ENCODE results near the gene TCERG1L.

The TCERG1L gene

GRCh38 chr10:131274133-131274880, 37.2 kb downstream of the TCERG1L start:
- H3K4me3 ChIP-seq (ENCODE audit: low read depth, low read length): no peak overlapping the region
- in situ Hi-C loops (cut with HindIII; ENCODE audit: low sequenced_read_pairs): no loop called here
- no peak for TF ChIP-seq CTCF (IDR thresholded peaks at IDR 0.05; ENCODE audit: low read depth, low read length)
- DNase-seq (ENCODE audit: low read depth, low spot score): no peak

- no peak for DNase-seq (ENCODE audit: low read depth, low spot score)
- in situ Hi-C loops (cut with HindIII; ENCODE audit: low sequenced_read_pairs): no loop called here
Measured at GRCh38 chr10:131273476-131273875, 38.0 kb downstream of the TCERG1L start.

GRCh38 chr10:131272897-131273451, 38.5 kb downstream of the TCERG1L start:
- no peak for TF ChIP-seq CTCF (IDR thresholded peaks at IDR 0.05; ENCODE audit: low read depth, low read length)
- DNase-seq (ENCODE audit: low read depth, low spot score): no peak
- no peak overlapping the region for H3K4me3 ChIP-seq (ENCODE audit: low read depth, low read length)
- in situ Hi-C loops (cut with HindIII; ENCODE audit: low sequenced_read_pairs): no loop called here

More at GRCh38 chr10:131273476-131273875, 38.0 kb downstream of the TCERG1L start:
- H3K4me3 ChIP-seq (ENCODE audit: low read depth, low read length): no peak overlapping the region
- no peak for TF ChIP-seq CTCF (IDR thresholded peaks at IDR 0.05; ENCODE audit: low read depth, low read length)

- no peak for DNase-seq (ENCODE audit: low read depth, low spot score)
- no peak for TF ChIP-seq CTCF (IDR thresholded peaks at IDR 0.05; ENCODE audit: low read depth, low read length)
- no peak overlapping the region for H3K4me3 ChIP-seq (ENCODE audit: low read depth, low read length)
- in situ Hi-C loops (cut with HindIII; ENCODE audit: low sequenced_read_pairs): no loop called here
Measured at GRCh38 chr10:131271966-131272365, 39.6 kb downstream of the TCERG1L start.

- in situ Hi-C loops (cut with HindIII; ENCODE audit: low sequenced_read_pairs): no loop called here
- no peak for DNase-seq (ENCODE audit: low read depth, low spot score)
- TF ChIP-seq CTCF (IDR thresholded peaks at IDR 0.05; ENCODE audit: low read depth, low read length): no peak
- H3K4me3 ChIP-seq (ENCODE audit: low read depth, low read length): no peak overlapping the region
Measured at GRCh38 chr10:131271195-131271880, 40.2 kb downstream of the TCERG1L start.

- DNase-seq (ENCODE audit: low read depth, low spot score): no peak
- no peak overlapping the region for H3K4me3 ChIP-seq (ENCODE audit: low read depth, low read length)
- in situ Hi-C loops (cut with HindIII; ENCODE audit: low sequenced_read_pairs): no loop called here
- TF ChIP-seq CTCF (IDR thresholded peaks at IDR 0.05; ENCODE audit: low read depth, low read length): no peak
Measured at GRCh38 chr10:131270461-131271190, 40.9 kb downstream of the TCERG1L start.
